Measurements from ENCODE around the gene PAX8. TPM values are rescaled to one million over a fixed set of nuclear protein-coding genes. Genes with fewer than 3 reads are reported as not detected.

PAX8 gene
- total RNA-seq, 2 donors from 2014 or later = 1.1 to 1.9 TPM

DNA sequence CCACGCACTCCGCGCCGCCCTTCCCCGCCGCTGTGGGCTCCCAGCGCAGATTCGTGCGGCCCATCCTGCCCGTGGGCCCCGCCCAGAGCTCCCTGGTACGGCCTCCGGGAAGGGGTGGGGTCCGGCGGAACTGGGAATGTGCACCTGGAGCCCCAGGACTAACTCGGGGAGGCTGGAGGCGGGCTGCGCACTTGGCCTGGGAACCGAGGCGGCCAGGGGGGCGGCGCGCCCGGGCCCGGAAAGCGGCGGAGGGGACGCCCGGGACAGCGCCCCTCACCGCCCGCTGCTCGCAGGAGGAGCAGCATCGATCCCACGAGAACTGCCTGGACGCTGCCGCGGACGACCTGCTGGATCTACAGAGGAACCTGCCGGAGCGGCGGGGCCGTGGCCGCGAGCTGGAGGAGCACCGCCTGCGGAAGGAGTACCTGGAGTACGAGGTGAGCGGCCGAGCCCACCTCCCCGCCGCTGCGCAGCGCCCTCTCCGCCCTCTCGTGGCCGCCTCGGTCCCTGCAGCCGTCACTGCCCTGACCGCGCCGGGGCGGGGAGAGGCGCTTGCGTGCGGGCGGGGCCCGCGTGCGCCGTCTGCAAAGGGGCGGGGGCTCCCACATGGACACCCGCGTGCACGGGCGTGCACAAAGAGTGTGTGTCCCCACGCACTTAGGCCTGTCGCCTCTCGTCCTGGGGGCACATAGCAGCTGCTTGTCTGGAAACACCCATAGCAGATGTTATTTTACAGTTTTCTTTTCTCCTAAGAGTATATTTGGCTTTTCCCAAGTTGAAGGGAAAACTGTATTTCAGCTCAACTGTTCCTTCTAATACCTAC lies 79.7 kb downstream of the PAX8 start:
- DNase-seq = peak; percentile 87
- Histone ChIP-seq H3K4me3 (peak overlapping the region; percentile 61), H3K9me3 (no peaks in the 10 kb centered on the region), H3K4me1 (no peaks in the 10 kb centered on the region), H3K27me3 (no peaks in the 10 kb centered on the region), H3K9ac (ENCODE audit: low read depth in 2 of 2, low read length in 2 of 2) (peak overlapping the region; percentile 70 to 82), H3K36me3 (no peaks in the 10 kb centered on the region), H3K27ac (peak overlapping the region; percentile 92)
- peak; percentile 89 for TF ChIP-seq CTCF (IDR thresholded peaks at IDR 0.05)
- intact Hi-C loops (cut with DNase I) = loop anchor here (2.0 to 5.0 kb wide), 2 partner anchors 60 to 117 kb away; no protein-coding TSS in a partner anchor

DNA sequence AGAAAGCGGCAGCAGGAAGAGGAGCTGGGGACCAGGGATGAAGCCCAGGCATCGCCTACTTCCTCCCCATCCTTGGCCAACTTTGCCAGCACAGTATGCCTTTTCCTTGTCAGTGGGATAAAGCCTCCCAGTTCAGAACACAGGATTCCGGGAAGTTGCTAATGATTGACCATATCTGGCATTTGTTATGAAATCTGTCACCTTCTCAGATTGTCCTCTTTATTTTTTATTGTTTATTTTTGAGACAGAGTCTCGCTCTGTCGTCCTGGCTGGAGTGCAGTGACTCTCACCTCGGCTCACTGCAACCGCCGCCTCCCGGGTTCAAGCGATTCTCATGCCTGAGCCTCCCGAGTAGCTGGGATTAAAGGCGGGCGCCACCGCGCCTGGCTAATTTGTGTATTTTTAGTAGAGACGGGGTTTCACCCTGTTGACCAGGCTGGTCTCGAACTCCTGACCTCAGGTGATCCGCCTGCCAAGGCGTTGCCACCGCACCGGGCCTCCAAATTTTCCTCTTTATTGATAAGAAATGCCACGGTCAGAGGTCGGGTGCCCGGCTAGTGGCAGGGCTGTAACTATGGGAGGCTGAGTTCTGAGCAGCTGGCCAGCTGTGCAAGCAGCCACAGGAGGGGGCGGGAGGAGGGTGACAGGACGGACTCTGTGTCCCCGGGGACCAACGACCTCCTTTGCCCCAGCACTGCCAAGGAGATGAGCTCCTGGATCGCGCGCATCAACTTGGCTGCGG lies 80.5 kb downstream of the PAX8 start:
- Histone ChIP-seq H3K4me3 (peak overlapping the region; percentile 61), H3K9ac (ENCODE audit: low read depth in 2 of 2, low read length in 2 of 2) (peak overlapping the region; percentile 70 to 82), H3K36me3 (no peaks in the 10 kb centered on the region), H3K4me1 (no peaks in the 10 kb centered on the region), H3K27ac (peak overlapping the region; percentile 92), H3K27me3 (no peaks in the 10 kb centered on the region), H3K9me3 (no peaks in the 10 kb centered on the region)
- no peak for TF ChIP-seq CTCF (IDR thresholded peaks at IDR 0.05)
- no peak for DNase-seq
- intact Hi-C loops (cut with DNase I) = loop anchor here (2.0 to 5.0 kb wide), 2 partner anchors 59 to 116 kb away; no protein-coding TSS in a partner anchor

DNA sequence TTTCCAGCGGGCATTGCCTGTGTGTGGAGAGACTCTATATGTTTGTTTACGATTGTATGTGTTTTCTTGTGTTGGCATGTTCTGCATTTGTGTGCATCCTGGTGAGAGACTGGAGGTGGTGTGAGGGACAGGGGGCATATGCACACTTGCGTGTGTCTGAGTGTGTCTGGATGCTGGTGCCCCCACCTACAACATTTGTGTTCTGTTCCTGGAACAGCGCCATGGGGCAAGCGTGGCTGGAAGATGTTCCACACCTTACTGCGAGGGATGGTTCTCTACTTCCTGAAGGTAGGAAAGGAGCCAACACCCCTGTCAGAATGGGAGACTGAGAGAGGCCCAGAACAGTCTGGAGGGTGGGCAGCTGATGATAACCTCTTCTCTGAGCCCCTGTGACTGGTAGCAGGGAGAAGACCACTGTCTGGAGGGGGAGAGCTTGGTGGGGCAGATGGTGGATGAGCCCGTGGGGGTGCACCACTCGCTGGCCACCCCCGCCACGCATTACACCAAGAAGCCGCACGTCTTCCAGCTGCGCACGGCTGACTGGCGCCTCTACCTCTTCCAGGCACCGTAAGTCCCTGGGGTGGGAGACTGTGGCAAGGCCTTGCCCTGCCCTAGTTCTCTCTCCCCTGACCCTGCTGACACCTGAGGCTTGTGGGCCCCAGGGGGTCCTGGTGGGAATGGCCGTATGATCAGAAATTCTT lies 81.2 kb downstream of the PAX8 start:
- no peak for DNase-seq
- H3K36me3 ChIP-seq = no peaks in the 10 kb centered on the region
- intact Hi-C loops (cut with DNase I) = loop anchor here (2.0 to 5.0 kb wide), 2 partner anchors 59 to 115 kb away; no protein-coding TSS in a partner anchor
- no peaks in the 10 kb centered on the region for H3K27me3 ChIP-seq
- H3K27ac ChIP-seq = no peak overlapping the region
- no peak for TF ChIP-seq CTCF (IDR thresholded peaks at IDR 0.05)
- no peaks in the 10 kb centered on the region for H3K9me3 ChIP-seq
- H3K4me1 ChIP-seq = no peaks in the 10 kb centered on the region
- no peak overlapping the region for H3K9ac ChIP-seq (ENCODE audit: low read depth in 2 of 2, low read length in 2 of 2)
- H3K4me3 ChIP-seq = no peak overlapping the region

GRCh38 chr2:113196839-113197238 lies 81.9 kb downstream of the PAX8 start:
- no peak overlapping the region for H3K9ac ChIP-seq (ENCODE audit: low read depth in 2 of 2, low read length in 2 of 2)
- H3K36me3 ChIP-seq = no peaks in the 10 kb centered on the region
- no peak overlapping the region for H3K27ac ChIP-seq
- no peak for DNase-seq
- no peak overlapping the region for H3K4me3 ChIP-seq
- TF ChIP-seq CTCF (IDR thresholded peaks at IDR 0.05) = no peak
- no peaks in the 10 kb centered on the region for H3K27me3 ChIP-seq
- intact Hi-C loops (cut with DNase I) = loop anchor here (5.0 kb wide), 1 partner anchor 115 kb away; no protein-coding TSS in a partner anchor
- no peaks in the 10 kb centered on the region for H3K4me1 ChIP-seq
- H3K9me3 ChIP-seq = no peaks in the 10 kb centered on the region

DNA sequence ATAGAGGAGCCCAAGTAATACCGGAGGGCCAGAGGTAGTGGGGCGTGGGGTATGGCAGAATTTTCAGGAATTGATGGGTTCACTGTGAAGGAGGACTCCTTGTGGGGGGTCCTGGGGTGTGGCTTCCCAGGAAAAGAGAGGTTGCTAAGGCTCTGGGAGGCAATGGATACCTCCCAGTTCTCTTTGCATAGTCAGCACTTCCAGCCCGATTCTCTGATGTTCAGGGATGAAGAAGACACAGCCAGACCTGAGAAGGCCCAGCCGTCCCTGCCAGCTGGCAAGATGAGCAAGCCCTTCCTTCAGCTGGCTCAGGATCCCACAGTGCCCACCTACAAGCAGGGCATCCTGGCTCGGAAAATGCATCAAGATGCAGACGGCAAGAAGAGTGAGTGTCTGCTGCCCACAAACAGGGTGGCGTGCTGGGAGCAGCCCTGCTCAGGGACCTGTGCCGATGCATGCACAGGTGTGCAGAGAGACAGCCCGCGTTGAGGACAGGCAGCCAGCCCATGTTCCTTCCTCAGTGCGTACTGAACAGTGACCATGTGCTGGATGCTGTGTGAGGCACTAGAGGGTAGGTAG lies 82.7 kb downstream of the PAX8 start:
- Histone ChIP-seq H3K27ac (no peak overlapping the region), H3K36me3 (no peaks in the 10 kb centered on the region), H3K4me3 (no peak overlapping the region), H3K4me1 (no peaks in the 10 kb centered on the region), H3K27me3 (no peaks in the 10 kb centered on the region), H3K9ac (ENCODE audit: low read depth in 2 of 2, low read length in 2 of 2) (no peak overlapping the region), H3K9me3 (no peaks in the 10 kb centered on the region)
- intact Hi-C loops (cut with DNase I) = loop anchor here (5.0 kb wide), 1 partner anchor 114 kb away; no protein-coding TSS in a partner anchor
- no peak for TF ChIP-seq CTCF (IDR thresholded peaks at IDR 0.05)
- no peak for DNase-seq
